HG02642 (cell line): ENCODE data around the gene RNF20.
"Not testable (repeated sequence)": the region's sequence is repeated elsewhere in the genome, so short reads cannot be mapped to it uniquely, and the experiment has no call there.

Experiments used
- ATAC-seq: cut with Tn5 transposase; IDR thresholded peaks from one replicate; pipeline ENCODE4 v1.9.1; 2021; ENCODE audit warnings: mild to moderate bottlenecking; ENCODE audit not compliant: unreplicated experiment, poor library complexity

The RNF20 gene

GRCh38 chr9:101533334-101534204 lies at the start of gene RNF20:
TSS of gene RNF20 (plus strand) at chr9:101533853. CDS start at chr9:101535424, 1,571 bp downstream.
- peak; percentile 98 for ATAC-seq

DNA sequence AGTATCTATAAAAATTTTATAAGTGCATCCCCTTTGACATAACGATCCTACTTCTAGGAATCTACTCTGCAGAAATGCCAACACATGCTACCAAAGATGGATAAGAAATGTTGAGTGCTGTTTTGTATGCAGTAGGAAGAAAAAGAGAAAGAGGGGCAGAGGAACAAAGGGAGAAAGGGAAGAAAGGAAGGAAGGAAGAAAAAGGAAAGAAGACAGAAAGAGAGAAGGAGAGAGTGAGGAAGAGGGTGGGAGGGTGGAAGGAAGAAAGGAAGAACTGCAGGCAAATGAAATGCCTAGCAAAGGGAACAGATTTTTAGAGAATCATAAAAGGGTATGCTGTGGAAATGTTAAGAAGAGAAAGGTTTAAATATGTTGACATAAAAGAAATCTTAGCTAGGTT lies 49.6 kb upstream of the RNF20 start:
- ATAC-seq = no peak

- no peak for ATAC-seq
Observed at GRCh38 chr9:101485924-101486692, 47.5 kb upstream of the RNF20 start.

DNA sequence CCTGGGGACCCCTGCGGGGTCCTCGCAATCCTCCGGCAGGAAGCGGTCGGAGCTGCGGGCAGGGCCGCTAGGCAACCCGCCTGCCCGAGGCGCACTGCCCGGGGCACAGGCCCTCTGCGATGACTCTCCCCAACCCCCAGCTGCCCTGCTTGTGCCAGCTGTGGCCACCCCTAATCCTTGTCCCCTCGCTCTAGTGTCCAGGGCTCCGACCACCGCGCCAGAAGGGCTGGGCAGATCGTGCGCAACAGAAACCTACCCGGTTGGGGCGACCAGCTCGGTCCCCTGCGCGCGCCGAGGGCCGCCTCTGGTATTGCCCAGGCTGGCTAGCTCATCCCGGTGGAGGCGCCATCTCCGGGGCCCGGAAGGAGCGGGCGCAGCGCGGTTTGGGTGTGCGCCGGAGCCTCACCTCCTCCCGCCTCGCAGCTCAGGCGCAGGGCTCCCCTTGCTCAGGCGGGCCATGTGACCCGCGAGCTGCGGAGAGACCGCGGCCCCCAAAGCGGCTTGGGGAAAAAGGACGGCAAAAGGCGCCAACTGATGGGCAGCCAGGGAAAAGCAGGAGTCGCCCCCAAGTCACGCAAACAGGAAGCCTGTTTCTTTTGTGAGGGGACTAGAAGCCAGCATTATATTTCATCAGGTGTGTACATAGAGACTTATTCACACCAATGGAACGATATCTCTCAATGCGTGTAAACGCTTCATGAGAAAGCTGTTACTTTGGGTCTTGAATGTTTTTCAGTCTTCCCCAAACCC lies 46.8 kb upstream of the RNF20 start:
- ATAC-seq = no peak

DNA sequence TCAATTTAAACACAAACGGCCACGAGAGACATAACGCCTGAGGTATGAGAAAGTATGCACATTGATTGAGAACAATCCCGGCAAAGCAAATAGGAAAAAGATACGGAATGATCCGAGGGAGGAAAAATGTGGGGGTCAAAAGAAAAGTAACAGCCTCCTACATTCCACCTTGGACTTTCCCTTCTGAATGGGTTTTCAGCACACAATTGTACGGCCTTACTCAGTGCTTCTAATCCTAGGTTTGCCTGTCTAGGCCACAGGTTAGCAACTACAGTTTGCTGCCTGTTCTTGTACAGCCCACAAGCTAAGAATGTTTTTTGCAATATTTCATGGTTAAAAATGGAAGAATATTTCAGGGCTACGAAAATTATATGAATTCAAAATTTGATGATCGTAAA lies 46.2 kb upstream of the RNF20 start:
- ATAC-seq = no peak

DNA sequence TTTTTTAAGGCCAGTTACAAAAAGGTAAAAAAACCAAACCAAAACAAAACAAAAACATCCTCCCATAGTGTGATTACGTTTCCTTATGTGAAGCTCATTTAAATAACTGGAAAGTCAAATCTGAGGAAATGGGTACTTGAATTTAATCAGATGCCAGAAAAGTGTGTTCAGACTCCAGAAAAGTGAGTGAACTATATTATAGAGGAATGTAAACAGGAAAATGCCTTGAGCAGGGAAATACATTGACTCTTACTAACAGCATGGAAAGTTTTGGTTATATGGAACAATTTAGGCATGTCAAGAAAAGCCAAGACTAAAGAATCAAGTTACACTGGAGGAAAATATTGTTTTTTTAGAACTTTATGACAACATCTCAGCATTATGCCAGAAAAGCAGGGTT lies 37.8 kb upstream of the RNF20 start:
- ATAC-seq = no peak

DNA sequence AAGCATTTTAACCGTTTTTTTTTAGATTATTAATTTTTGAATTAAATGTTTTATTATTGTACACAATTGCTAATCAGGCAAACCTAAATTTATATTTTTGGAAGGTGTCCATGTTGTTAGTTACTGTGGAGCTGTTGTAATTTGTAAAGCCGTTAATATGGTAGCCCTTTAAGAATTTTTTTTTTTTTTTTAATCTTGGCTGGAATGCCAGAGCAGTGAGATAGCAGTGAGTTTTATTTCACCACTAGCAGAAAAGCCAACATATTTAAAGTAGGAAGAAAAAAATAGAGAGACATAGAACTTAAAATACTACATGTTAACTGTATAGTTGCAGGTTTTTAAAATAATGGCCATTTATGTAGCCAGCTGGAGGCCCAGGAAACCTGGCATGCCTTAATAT lies 35.3 kb upstream of the RNF20 start:
- ATAC-seq = no peak

DNA sequence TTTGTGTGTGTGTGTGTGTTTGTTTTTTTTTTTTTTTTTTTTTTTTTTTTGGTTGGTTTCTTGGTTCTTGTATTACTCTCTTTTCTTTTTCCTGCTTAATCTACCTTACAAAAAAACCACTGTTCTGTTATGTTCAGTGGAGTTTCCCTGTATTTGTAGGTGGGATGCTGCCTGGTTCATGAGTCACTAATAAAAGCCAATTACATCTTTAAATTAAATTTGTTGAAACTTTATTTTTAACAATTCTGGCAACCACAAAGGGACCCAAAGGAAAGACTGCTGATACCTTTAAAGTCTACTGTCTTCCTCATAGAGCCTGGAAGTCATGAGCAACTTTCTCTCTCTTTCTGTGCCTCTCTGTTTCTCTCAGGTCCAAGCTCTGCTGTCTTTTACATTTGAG lies 29.5 kb upstream of the RNF20 start:
- ATAC-seq = no peak

DNA sequence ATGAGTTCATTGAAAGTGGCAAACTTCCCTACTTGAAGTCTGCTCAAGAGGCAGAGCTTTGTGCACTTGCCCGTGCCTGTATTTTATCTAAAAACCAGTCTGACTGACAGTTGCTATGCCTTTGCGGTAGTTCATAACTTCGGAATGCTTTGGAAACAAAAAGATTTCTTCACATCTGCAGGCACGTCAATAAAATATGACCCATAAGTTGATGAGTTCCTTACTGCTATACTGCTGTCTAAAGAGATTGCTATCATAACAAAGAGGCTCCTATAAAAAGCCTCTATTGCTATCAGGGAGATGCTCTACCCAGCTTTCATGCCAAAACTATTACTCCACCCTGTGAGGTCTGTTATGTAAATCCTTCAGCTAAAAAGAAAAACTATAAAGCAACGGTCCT lies 25.4 kb upstream of the RNF20 start:
- no peak for ATAC-seq

DNA sequence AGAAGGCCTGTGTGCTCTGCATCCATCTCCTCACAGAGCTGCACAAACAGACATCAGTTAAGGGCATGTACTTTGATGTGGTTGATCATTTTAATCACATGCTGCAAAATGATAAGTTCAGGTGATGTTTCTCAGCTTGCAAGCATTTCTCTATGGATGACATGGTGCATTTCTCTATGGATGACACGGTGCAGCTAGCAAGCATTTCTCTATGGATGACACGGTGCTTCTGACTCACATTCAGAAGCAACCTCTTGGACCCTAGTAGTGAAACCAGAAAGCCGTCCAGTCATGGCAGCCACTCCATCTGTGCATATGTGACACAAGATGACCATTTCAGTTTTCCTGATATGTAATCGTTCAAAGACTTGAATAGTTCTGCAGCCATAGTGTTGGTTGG lies 24.1 kb upstream of the RNF20 start:
- no peak for ATAC-seq

- ATAC-seq = no peak
Observed at GRCh38 chr9:101510459-101510858, 23.2 kb upstream of the RNF20 start.

DNA sequence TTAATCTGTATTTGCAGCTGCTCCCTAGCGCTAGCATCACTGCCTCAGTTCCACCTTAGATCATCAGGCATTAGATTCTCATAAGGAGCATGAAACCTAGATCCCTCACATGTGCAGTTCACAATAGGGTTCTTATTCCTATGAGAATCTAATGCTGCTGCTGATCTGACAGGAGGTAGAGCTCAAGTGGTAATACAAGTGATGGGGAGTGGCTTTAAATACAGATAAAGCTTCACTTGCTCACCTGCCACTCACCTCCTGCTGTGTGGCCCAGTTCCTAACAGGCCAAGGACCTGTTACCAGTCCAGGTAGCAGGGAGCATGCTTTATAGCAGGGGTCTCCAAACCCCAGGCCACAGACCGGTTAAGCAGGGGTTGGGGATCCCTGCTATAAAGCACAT lies 22.6 kb upstream of the RNF20 start:
- no peak for ATAC-seq

DNA sequence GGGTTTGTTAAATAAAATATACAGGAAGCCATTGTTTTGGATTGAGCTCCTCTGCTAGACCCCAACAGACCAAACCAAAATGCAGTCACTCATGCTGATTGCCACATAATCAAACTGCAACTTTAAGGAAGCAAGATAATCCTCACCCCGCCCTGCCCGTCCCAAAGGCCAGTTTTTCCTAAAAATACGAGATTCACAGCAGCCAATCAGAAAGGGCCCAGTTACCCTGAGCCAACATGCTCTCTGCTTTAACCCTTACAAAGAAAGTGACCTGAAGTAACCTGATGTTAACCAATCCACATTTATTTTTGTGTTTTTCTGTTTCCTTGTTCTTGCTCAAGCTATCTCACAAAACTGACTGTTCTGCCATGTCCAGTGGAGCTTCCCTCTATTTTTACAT lies 21.5 kb upstream of the RNF20 start:
- no peak for ATAC-seq

- no peak for ATAC-seq
Observed at GRCh38 chr9:101513351-101513750, 20.3 kb upstream of the RNF20 start.

- ATAC-seq = no peak
Observed at GRCh38 chr9:101514071-101514470, 19.6 kb upstream of the RNF20 start.

- no peak for ATAC-seq
Observed at GRCh38 chr9:101516655-101517054, 17.0 kb upstream of the RNF20 start.

- not testable (repeated sequence) for ATAC-seq
Observed at GRCh38 chr9:101518489-101518888, 15.2 kb upstream of the RNF20 start.

DNA sequence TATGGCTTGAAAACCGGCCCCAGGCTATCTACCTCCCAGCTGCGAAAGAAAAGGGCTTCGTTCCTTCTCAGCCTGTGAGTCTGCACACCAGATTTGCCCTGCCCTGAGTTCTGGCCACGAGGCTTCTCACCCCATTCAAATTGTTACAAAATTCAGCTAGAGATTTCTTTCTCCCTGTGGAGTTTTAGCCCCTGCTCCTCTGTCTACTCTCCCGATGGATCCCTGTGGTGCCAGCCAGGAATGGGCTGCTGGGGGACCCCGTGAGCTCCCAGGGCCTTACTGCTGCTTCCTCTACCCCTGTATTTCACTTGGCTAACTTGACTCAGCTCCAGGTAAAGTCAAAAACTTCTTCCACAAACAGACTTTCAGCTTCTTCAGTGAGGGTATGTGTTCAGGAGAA lies 9.3 kb upstream of the RNF20 start:
- no peak for ATAC-seq

DNA sequence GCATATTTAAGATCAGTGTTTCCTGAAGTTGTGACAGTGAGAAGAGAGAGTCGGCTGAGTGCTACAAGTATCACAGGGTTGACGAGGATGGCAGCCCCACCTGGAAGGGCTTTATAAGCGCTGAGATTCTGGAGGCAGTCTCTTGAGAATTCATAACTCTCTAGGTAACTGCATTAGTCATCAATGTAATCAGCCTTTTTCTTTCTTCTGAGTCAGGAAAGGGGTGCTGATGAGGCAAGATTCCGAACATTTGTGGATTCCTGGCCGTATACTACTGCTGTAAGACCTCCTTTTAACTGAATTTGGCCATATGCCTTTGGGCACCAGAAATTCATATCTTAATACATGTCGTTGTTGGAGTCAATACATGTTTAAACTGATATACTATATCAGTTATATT lies 6.6 kb upstream of the RNF20 start:
- no peak for ATAC-seq

GRCh38 chr9:101528015-101528414 lies 5.6 kb upstream of the RNF20 start:
- ATAC-seq = no peak
